ENCODE results near the gene JPH3.

DNA sequence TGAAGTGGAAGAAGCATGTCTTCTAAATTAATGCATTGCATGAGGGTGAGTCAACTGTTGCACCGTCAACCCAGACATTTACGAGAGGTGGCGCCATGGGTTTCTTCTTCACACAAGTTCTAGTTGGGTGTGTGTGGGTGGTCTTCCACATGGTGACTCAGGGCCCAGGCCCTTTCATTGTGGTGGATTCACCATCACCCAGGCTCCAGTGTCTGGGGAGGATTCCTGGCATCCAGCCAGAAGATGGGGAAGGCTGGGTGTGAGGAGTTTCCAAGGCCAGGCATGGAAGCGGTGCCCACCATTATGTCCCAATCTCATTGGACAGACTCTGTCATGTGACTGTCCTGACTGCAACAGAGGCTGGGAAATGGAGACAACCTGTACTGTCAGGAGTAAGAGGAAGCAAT lies 21.4 kb upstream of the JPH3 start:
- TF ChIP-seq EZH2 (IDR thresholded peaks at IDR 0.05; ENCODE audit: borderline replicate concordance, control insufficient read depth, low read depth, low read length) (no peak), JUND (IDR thresholded peaks at IDR 0.05; ENCODE audit: low read depth, low read length) (no peak), EP300 (IDR thresholded peaks at IDR 0.05; ENCODE audit: borderline replicate concordance in 1 of 2, control insufficient read depth in 1 of 2, low read depth in 2 of 2, low read length in 2 of 2) (no peak), NR2C1 (IDR thresholded peaks at IDR 0.05) (no peak), POLR2A (IDR thresholded peaks at IDR 0.05; ENCODE audit: low read depth, low read length) (no peak), CHD1 (IDR thresholded peaks at IDR 0.05; ENCODE audit: low read depth, low read length) (no peak), POLR2AphosphoS5 (IDR thresholded peaks at IDR 0.05; ENCODE audit: low read length) (no peak), RCOR1 (conservative IDR thresholded peaks at IDR 0.05; ENCODE audit: low read depth, low read length) (no peak), CEBPB (IDR thresholded peaks at IDR 0.05; ENCODE audit: borderline replicate concordance in 1 of 2, low read depth in 2 of 2, low read length in 2 of 2) (no peak)
- TF ChIP-seq, protein P1, sequence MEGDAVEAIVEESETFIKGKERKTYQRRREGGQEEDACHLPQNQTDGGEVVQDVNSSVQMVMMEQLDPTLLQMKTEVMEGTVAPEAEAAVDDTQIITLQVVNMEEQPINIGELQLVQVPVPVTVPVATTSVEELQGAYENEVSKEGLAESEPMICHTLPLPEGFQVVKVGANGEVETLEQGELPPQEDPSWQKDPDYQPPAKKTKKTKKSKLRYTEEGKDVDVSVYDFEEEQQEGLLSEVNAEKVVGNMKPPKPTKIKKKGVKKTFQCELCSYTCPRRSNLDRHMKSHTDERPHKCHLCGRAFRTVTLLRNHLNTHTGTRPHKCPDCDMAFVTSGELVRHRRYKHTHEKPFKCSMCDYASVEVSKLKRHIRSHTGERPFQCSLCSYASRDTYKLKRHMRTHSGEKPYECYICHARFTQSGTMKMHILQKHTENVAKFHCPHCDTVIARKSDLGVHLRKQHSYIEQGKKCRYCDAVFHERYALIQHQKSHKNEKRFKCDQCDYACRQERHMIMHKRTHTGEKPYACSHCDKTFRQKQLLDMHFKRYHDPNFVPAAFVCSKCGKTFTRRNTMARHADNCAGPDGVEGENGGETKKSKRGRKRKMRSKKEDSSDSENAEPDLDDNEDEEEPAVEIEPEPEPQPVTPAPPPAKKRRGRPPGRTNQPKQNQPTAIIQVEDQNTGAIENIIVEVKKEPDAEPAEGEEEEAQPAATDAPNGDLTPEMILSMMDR (IDR thresholded peaks at IDR 0.05 in 2 of 3, conservative IDR thresholded peaks at IDR 0.05 in 1 of 3; ENCODE audit: control insufficient read depth in 2 of 3, extremely low read depth in 1 of 3, insufficient read depth in 1 of 3, low read depth in 3 of 3, low read length in 3 of 3): no peak

All from GM12878 (cell line).